Peyer's patch (tissue), 4 donors: ENCODE measurements around the gene SLC25A21.

Experiments used
- CTCF ChIP-seq, 6 experiments: fragments of 450-650 bp in 4 of 6; fragments of 200-600 bp in 2 of 6; sonication (generic) in 1 of 6; IDR thresholded peaks; one replicate each; pipeline ENCODE4 v1.5.1; 2017 to 2019; ENCODE audit warnings: antibody characterized with exemption in 6 of 6, mild to moderate bottlenecking in 3 of 6, moderate library complexity in 1 of 6
- POLR2A ChIP-seq, 2 donors: fragments of 450-650 bp; IDR thresholded peaks; one replicate each; pipeline ENCODE4 v1.5.1; 2017; ENCODE audit warnings: antibody characterized with exemption in 2 of 2, mild to moderate bottlenecking in 2 of 2, moderate library complexity in 2 of 2

DNA sequence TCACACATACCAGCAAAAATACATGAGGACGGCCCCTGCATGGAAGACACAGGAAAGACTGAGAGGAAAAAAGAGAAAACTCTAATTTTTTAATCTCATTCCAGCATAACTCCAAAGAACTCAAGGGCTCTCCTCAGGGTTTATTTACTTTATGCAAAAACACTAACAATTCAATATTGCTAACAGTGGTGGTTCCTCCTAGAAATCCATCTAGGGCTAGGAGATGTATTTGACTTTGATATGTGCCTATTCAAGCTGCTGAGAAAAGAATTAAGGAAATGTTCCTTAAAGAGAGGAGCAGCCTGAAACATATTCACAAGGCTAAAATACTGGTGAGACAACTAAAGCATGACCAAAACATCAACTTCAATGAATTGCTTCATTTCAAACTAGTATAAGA, 57.0 kb downstream of the SLC25A21 start:
- no peak for TF ChIP-seq POLR2A (IDR thresholded peaks at IDR 0.05)
- no peak for TF ChIP-seq CTCF (IDR thresholded peaks at IDR 0.05)
